ENCODE data around the gene TSPY10. TPM values are rescaled to one million over a fixed set of nuclear protein-coding genes. Genes with fewer than 3 reads are reported as not detected.

Gene TSPY10
- not detected in 2 replicates for total RNA-seq (2014; rRNA removed; shearing (Covaris generic))

GRCh38 chrY:9527580-9527979, at the start of gene TSPY10:
TSS of gene TSPY10 (plus strand) at chrY:9527880. CDS start at chrY:9527926, 46 bp downstream.

GRCh38 chrY:9486967-9487366, 40.7 kb upstream of the TSPY10 start, which contains the start of gene TSPY9:
TSS of gene TSPY9 (plus strand) at chrY:9487267. CDS start at chrY:9487313, 46 bp downstream.

Other genes starting within 250 kb of the TSPY10 start
- not detected in 2 replicates for gene TSPY4, start 190.4 kb upstream of the TSPY10 start, total RNA-seq (2014; rRNA removed; shearing (Covaris generic))
- not detected in 2 replicates for gene TSPY8, start 170.1 kb upstream of the TSPY10 start, total RNA-seq (2014; rRNA removed; shearing (Covaris generic))
- gene TSPY3, start 129.5 kb upstream of the TSPY10 start, total RNA-seq (2014; rRNA removed; shearing (Covaris generic)): not detected in 2 replicates
- not detected in 2 replicates for gene TSPY1, start 60.9 kb upstream of the TSPY10 start, total RNA-seq (2014; rRNA removed; shearing (Covaris generic))
- gene TSPY9, start 40.6 kb upstream of the TSPY10 start, total RNA-seq (2014; rRNA removed; shearing (Covaris generic)): not detected in 2 replicates